ENCODE measurements around the gene HTR3A.
"Not testable (repeated sequence)": the region's sequence is repeated elsewhere in the genome, so short reads cannot be mapped to it uniquely, and the experiment has no call there.

Gene HTR3A

GRCh38 chr11:113974741-113975470 lies at the start of gene HTR3A:
Gene HTR3A, plus strand, starts transcription at chr11:113975108. Its CDS starts 218 bp downstream, at chr11:113975326.
- peak; percentile 55 for DNase-seq (ENCODE audit: low read depth, low spot score)
- Histone ChIP-seq H3K4me3 (ENCODE audit: insufficient read length, low read depth) (peak within 1 kb of the TSS; percentile 33), H3K27me3 (ENCODE audit: insufficient read depth, insufficient read length) (no peaks in the 10 kb centered on the region)

GRCh38 chr11:113926273-113927197 lies 48.4 kb upstream of the HTR3A start:
- DNase-seq (ENCODE audit: low read depth, low spot score), result no peak
- no peaks in the 10 kb centered on the region for H3K27me3 ChIP-seq (ENCODE audit: insufficient read depth, insufficient read length)
- H3K36me3 ChIP-seq (ENCODE audit: insufficient read depth, insufficient read length, low read length), result no peaks in the 10 kb centered on the region
- no peaks in the 10 kb centered on the region for H3K4me1 ChIP-seq (ENCODE audit: insufficient read depth, insufficient read length)
- no peak overlapping the region for H3K9ac ChIP-seq (ENCODE audit: insufficient read length, low read depth)
- no peak for TF ChIP-seq YY1 (IDR thresholded peaks at IDR 0.05; ENCODE audit: insufficient read depth, insufficient read length)
- no peak for TF ChIP-seq SUZ12 (IDR thresholded peaks at IDR 0.05; ENCODE audit: extremely low read depth, insufficient read depth, insufficient read length)
- no peak for TF ChIP-seq ZNF274 (IDR thresholded peaks at IDR 0.05; ENCODE audit: low read depth, low read length)
- no peak overlapping the region for H3K4me3 ChIP-seq (ENCODE audit: insufficient read length, low read depth)
- no peaks in the 10 kb centered on the region for H3K9me3 ChIP-seq (ENCODE audit: insufficient read depth, low read length)

More at GRCh38 chr11:113974741-113975470, at the start of gene HTR3A:
- H3K4me1 ChIP-seq (ENCODE audit: insufficient read depth, insufficient read length), result peaks cover 2% of the 10 kb centered on the region
- peak within 1 kb of the TSS; percentile 73 for H3K9ac ChIP-seq (ENCODE audit: insufficient read length, low read depth)
- no peaks in the 10 kb centered on the region for H3K36me3 ChIP-seq (ENCODE audit: insufficient read depth, insufficient read length, low read length)
- no peaks in the 10 kb centered on the region for H3K9me3 ChIP-seq (ENCODE audit: insufficient read depth, low read length)
- TF ChIP-seq SUZ12 (IDR thresholded peaks at IDR 0.05; ENCODE audit: extremely low read depth, insufficient read depth, insufficient read length) (no peak), YY1 (IDR thresholded peaks at IDR 0.05; ENCODE audit: insufficient read depth, insufficient read length) (no peak), ZNF274 (IDR thresholded peaks at IDR 0.05; ENCODE audit: low read depth, low read length) (no peak)

DNA sequence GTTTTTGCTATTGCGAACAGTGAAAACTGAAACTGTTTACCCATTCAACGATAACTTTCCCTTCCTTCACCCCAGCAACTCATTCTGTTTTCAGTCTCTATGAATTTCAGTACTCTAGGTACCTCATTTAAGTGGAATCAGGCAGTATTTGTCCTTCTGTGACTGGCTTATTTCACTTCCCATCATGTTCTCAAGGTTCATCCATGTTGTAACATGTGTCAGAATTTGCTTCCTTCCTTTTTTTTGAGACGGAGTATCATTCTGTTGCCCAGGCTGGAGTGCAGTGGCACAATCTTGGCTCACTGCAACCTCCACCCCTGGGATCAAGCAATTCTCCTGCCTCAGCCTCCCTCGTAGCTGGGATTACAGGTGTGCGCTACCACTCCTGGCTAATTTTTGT lies 46.6 kb upstream of the HTR3A start:
- Histone ChIP-seq H3K4me3 (ENCODE audit: insufficient read length, low read depth) (no peak overlapping the region), H3K9me3 (ENCODE audit: insufficient read depth, low read length) (no peaks in the 10 kb centered on the region), H3K36me3 (ENCODE audit: insufficient read depth, insufficient read length, low read length) (no peaks in the 10 kb centered on the region), H3K4me1 (ENCODE audit: insufficient read depth, insufficient read length) (no peaks in the 10 kb centered on the region), H3K27me3 (ENCODE audit: insufficient read depth, insufficient read length) (no peaks in the 10 kb centered on the region), H3K9ac (ENCODE audit: insufficient read length, low read depth) (no peak overlapping the region)
- DNase-seq (ENCODE audit: low read depth, low spot score), result no peak
- TF ChIP-seq SUZ12 (IDR thresholded peaks at IDR 0.05; ENCODE audit: extremely low read depth, insufficient read depth, insufficient read length) (no peak), YY1 (IDR thresholded peaks at IDR 0.05; ENCODE audit: insufficient read depth, insufficient read length) (no peak), ZNF274 (IDR thresholded peaks at IDR 0.05; ENCODE audit: low read depth, low read length) (no peak)

GRCh38 chr11:113932788-113933187 lies 42.1 kb upstream of the HTR3A start:
- Histone ChIP-seq H3K4me3 (ENCODE audit: insufficient read length, low read depth) (no peak overlapping the region), H3K9me3 (ENCODE audit: insufficient read depth, low read length) (no peaks in the 10 kb centered on the region), H3K9ac (ENCODE audit: insufficient read length, low read depth) (no peak overlapping the region), H3K4me1 (ENCODE audit: insufficient read depth, insufficient read length) (no peaks in the 10 kb centered on the region), H3K36me3 (ENCODE audit: insufficient read depth, insufficient read length, low read length) (no peaks in the 10 kb centered on the region), H3K27me3 (ENCODE audit: insufficient read depth, insufficient read length) (no peaks in the 10 kb centered on the region)
- peak; percentile 83 for DNase-seq (ENCODE audit: low read depth, low spot score)
- TF ChIP-seq YY1 (IDR thresholded peaks at IDR 0.05; ENCODE audit: insufficient read depth, insufficient read length), result no peak
- TF ChIP-seq ZNF274 (IDR thresholded peaks at IDR 0.05; ENCODE audit: low read depth, low read length), result no peak
- TF ChIP-seq SUZ12 (IDR thresholded peaks at IDR 0.05; ENCODE audit: extremely low read depth, insufficient read depth, insufficient read length), result no peak

GRCh38 chr11:113934193-113934592 lies 40.7 kb upstream of the HTR3A start:
- H3K9me3 ChIP-seq (ENCODE audit: insufficient read depth, low read length); H3K4me1 ChIP-seq (ENCODE audit: insufficient read depth, insufficient read length); H3K27me3 ChIP-seq (ENCODE audit: insufficient read depth, insufficient read length); DNase-seq (ENCODE audit: low read depth, low spot score); H3K4me3 ChIP-seq (ENCODE audit: insufficient read length, low read depth); H3K9ac ChIP-seq (ENCODE audit: insufficient read length, low read depth); H3K36me3 ChIP-seq (ENCODE audit: insufficient read depth, insufficient read length, low read length): not testable (repeated sequence)

DNA sequence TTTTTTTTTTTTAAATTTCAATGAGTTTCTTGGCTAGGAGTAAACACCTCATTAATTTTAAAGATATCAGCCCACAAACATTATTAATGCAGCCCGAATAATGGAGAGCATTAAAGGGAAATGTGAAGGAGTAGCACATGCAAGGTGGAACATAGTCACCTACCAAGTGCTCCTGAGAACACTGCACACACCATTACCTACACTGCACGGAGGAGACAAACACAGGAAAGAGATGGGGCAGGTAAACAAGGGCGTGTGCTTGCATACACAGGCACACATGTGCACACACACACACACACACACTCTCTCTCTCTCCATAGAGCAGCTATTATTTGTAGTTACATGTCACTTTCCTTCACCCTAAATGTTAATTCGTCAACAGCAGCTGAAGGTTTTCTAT lies 40.1 kb upstream of the HTR3A start:
- no peak for TF ChIP-seq YY1 (IDR thresholded peaks at IDR 0.05; ENCODE audit: insufficient read depth, insufficient read length)
- no peak for TF ChIP-seq ZNF274 (IDR thresholded peaks at IDR 0.05; ENCODE audit: low read depth, low read length)
- no peak for TF ChIP-seq SUZ12 (IDR thresholded peaks at IDR 0.05; ENCODE audit: extremely low read depth, insufficient read depth, insufficient read length)
- Histone ChIP-seq H3K4me3 (ENCODE audit: insufficient read length, low read depth) (no peak overlapping the region), H3K9ac (ENCODE audit: insufficient read length, low read depth) (no peak overlapping the region), H3K27me3 (ENCODE audit: insufficient read depth, insufficient read length) (no peaks in the 10 kb centered on the region), H3K36me3 (ENCODE audit: insufficient read depth, insufficient read length, low read length) (no peaks in the 10 kb centered on the region), H3K9me3 (ENCODE audit: insufficient read depth, low read length) (no peaks in the 10 kb centered on the region), H3K4me1 (ENCODE audit: insufficient read depth, insufficient read length) (no peaks in the 10 kb centered on the region)
- no peak for DNase-seq (ENCODE audit: low read depth, low spot score)

DNA sequence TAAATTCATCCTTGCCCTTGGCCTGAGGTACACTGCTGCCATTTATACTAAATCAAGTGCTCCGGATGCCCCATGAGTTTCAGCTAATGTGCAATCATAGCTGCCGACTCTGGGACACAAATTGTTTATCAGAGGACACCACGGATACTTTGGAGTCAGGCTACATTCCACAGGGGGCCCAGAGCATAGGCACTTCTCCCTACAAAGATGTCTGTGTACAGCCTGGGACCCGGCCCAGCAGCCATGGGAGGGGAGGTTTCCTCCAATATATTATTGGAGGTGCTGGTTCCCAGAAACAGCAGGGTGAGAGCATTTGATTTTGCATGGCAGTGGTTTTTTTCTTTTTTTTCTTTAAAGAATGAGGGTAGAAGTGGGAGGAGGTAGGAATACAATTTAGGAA lies 39.0 kb upstream of the HTR3A start:
- no peak overlapping the region for H3K4me3 ChIP-seq (ENCODE audit: insufficient read length, low read depth)
- no peaks in the 10 kb centered on the region for H3K36me3 ChIP-seq (ENCODE audit: insufficient read depth, insufficient read length, low read length)
- TF ChIP-seq YY1 (IDR thresholded peaks at IDR 0.05; ENCODE audit: insufficient read depth, insufficient read length) (no peak), SUZ12 (IDR thresholded peaks at IDR 0.05; ENCODE audit: extremely low read depth, insufficient read depth, insufficient read length) (no peak), ZNF274 (IDR thresholded peaks at IDR 0.05; ENCODE audit: low read depth, low read length) (no peak)
- no peaks in the 10 kb centered on the region for H3K27me3 ChIP-seq (ENCODE audit: insufficient read depth, insufficient read length)
- H3K9ac ChIP-seq (ENCODE audit: insufficient read length, low read depth), result no peak overlapping the region
- no peaks in the 10 kb centered on the region for H3K9me3 ChIP-seq (ENCODE audit: insufficient read depth, low read length)
- DNase-seq (ENCODE audit: low read depth, low spot score), result no peak
- no peaks in the 10 kb centered on the region for H3K4me1 ChIP-seq (ENCODE audit: insufficient read depth, insufficient read length)
